ENCODE results near the gene VAMP1. TPM values are rescaled to one million over a fixed set of nuclear protein-coding genes. Genes with fewer than 3 reads are reported as not detected.

Gene VAMP1
- total RNA-seq, 1 donor from 2014 or later = 32.9 TPM

DNA sequence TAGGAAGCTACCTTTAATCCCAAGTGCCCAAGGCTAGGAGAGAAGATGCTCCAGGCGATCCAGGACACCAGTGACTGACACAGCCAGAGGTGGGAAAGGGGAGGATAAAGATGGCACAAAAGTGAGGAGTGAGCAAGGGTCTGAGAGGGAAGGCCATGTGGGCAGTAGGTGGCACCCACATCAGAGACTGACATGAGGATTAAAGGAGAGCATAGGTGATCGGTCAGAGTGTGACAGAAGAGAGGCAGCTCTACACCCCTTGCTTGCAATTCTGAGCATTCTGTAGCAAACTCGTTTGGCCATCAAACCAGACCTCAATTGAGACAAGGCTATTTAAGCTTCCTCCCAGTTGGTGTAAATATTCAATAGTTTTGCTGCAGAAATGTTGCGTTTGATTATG lies 26.4 kb downstream of the VAMP1 start:
- Mint-ChIP-seq H3K27me3 (no peaks in the 10 kb centered on the region), H3K4me1 (peaks cover 69% of the 10 kb centered on the region), H3K9me3 (no peaks in the 10 kb centered on the region), H3K36me3 (ENCODE audit: low read depth) (peaks cover 15% of the 10 kb centered on the region), H3K4me3 (peak overlapping the region; percentile 84), H3K27ac (peak overlapping the region; percentile 92)
- no peak for ATAC-seq (ENCODE audit: low read depth)
- no peak for TF ChIP-seq CTCF (IDR thresholded peaks at IDR 0.05)
- no peak for DNase-seq
- intact Hi-C loops (cut with micrococcal nuclease) = no loop called here
- CTCF ChIA-PET = interaction anchor here (0.7 to 3.7 kb wide), 7 partner anchors 15 to 95 kb away, joined by 3 to 22 read pairs (median 3); no protein-coding TSS in a partner anchor
- POLR2A ChIA-PET = interaction anchor here (0.6 to 7.8 kb wide), 12 partner anchors 8 to 424 kb away, joined by 3 to 144 read pairs (median 16); partner anchors contain the start of genes GAPDH, MRPL51, NOP2 and TAPBPL

DNA sequence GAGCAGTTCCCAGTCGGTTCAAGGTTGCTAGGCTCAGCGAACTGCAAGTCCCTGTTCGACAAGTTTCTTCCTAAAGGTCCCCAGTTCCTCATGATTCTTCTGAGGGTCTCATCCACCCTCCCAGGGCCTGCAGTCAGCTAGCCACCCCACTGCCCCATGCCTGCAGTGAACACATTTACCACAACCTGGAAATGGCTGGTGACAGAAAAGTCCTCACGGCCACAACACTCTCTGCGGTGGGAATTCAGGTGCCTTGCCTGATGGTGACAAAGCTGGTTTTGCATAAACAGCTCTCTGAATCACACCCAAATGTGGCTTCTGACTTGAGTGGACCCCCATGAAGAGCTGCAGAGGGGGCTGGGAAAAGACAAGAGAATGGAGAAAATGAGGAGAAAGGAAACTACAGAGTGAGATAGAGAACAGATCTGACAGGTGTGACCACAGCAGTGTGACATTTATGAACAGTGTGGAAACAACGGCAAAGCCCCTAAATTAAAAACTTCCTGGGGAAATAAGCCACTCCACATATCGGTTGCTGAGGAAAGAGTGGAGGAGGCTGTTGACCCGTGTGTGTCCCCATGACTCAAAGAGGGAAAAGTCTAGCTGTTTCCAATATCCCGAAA lies 27.0 kb downstream of the VAMP1 start:
- peaks cover 69% of the 10 kb centered on the region for H3K4me1 Mint-ChIP-seq
- no peak for DNase-seq
- peaks cover 15% of the 10 kb centered on the region for H3K36me3 Mint-ChIP-seq (ENCODE audit: low read depth)
- TF ChIP-seq CTCF (IDR thresholded peaks at IDR 0.05) = no peak
- H3K27me3 Mint-ChIP-seq = no peaks in the 10 kb centered on the region
- ChIA-PET CTCF (interaction anchor here (0.7 to 3.7 kb wide), 7 partner anchors 16 to 96 kb away, joined by 3 to 22 read pairs (median 3); no protein-coding TSS in a partner anchor), POLR2A (interaction anchor here (0.6 to 7.8 kb wide), 12 partner anchors 9 to 424 kb away, joined by 3 to 144 read pairs (median 16); partner anchors contain the start of genes GAPDH, MRPL51, NOP2 and TAPBPL)
- H3K4me3 Mint-ChIP-seq = peak overlapping the region; percentile 84
- H3K9me3 Mint-ChIP-seq = no peaks in the 10 kb centered on the region
- peak; percentile 49 for ATAC-seq (ENCODE audit: low read depth)
- intact Hi-C loops (cut with micrococcal nuclease) = loop anchor here (1.0 kb wide), 2 partner anchors 8 to 16 kb away; no protein-coding TSS in a partner anchor
- peak overlapping the region; percentile 92 for H3K27ac Mint-ChIP-seq

GRCh38 chr12:6442836-6443235 lies 27.6 kb downstream of the VAMP1 start:
- Mint-ChIP-seq H3K4me3 (peak overlapping the region; percentile 84), H3K4me1 (peaks cover 65% of the 10 kb centered on the region), H3K27me3 (no peaks in the 10 kb centered on the region), H3K36me3 (ENCODE audit: low read depth) (peaks cover 12% of the 10 kb centered on the region), H3K9me3 (no peaks in the 10 kb centered on the region), H3K27ac (peak overlapping the region; percentile 92)
- no peak for TF ChIP-seq CTCF (IDR thresholded peaks at IDR 0.05)
- CTCF ChIA-PET = interaction anchor here (1.3 to 3.7 kb wide), 3 partner anchors 17 to 96 kb away, joined by 4 to 22 read pairs (median 13); no protein-coding TSS in a partner anchor
- ATAC-seq (ENCODE audit: low read depth) = no peak
- intact Hi-C loops (cut with micrococcal nuclease) = loop anchor here (1.0 kb wide), 2 partner anchors 8 to 16 kb away; no protein-coding TSS in a partner anchor
- no peak for DNase-seq
- POLR2A ChIA-PET = interaction anchor here (0.6 to 7.8 kb wide), 11 partner anchors 9 to 409 kb away, joined by 3 to 144 read pairs (median 17); partner anchors contain the start of genes GAPDH, MRPL51, NOP2 and TAPBPL

GRCh38 chr12:6440391-6440790 lies 30.1 kb downstream of the VAMP1 start:
- no peak overlapping the region for H3K27ac Mint-ChIP-seq
- intact Hi-C loops (cut with micrococcal nuclease) = no loop called here
- peaks cover 40% of the 10 kb centered on the region for H3K4me1 Mint-ChIP-seq
- no peak overlapping the region for H3K4me3 Mint-ChIP-seq
- ChIA-PET POLR2A (interaction anchor here (0.7 to 2.7 kb wide), 3 partner anchors 12 to 31 kb away, joined by 5 to 16 read pairs (median 9); partner anchors contain the start of genes TAPBPL and VAMP1), CTCF (no interaction called here)
- no peak for TF ChIP-seq CTCF (IDR thresholded peaks at IDR 0.05)
- H3K27me3 Mint-ChIP-seq = no peaks in the 10 kb centered on the region
- no peaks in the 10 kb centered on the region for H3K9me3 Mint-ChIP-seq
- H3K36me3 Mint-ChIP-seq (ENCODE audit: low read depth) = peaks cover 4% of the 10 kb centered on the region
- no peak for DNase-seq
- ATAC-seq (ENCODE audit: low read depth) = no peak

DNA sequence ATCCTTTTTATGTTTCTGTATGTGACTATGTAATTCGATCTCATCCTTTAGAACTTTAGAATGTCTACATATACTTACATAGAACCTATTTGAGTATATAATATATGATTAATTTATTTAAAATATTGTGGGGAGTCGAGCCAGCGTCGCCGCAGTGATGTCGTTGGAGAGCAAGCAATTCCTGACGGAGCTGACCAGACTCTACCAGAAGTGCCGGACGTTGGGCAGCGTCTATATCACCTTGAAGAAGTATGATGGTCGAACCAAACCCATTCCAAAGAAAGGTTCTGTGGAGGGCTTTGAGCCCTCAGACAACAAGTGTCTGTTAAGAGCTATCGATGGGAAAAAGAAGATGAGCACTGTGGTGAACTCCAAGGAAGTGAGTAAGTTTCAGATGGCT lies 32.1 kb downstream of the VAMP1 start:
- ChIA-PET CTCF (interaction anchor here (1.0 to 1.4 kb wide), 2 partner anchors 15 to 27 kb away, joined by 3 to 6 read pairs; no protein-coding TSS in a partner anchor), POLR2A (interaction anchor here (0.7 to 2.7 kb wide), 5 partner anchors 10 to 771 kb away, joined by 3 to 16 read pairs (median 5); partner anchors contain the start of genes TAPBPL and VAMP1)
- Mint-ChIP-seq H3K27ac (no peak overlapping the region), H3K4me3 (no peak overlapping the region), H3K36me3 (ENCODE audit: low read depth) (no peaks in the 10 kb centered on the region), H3K9me3 (no peaks in the 10 kb centered on the region), H3K4me1 (peaks cover 29% of the 10 kb centered on the region), H3K27me3 (no peaks in the 10 kb centered on the region)
- intact Hi-C loops (cut with micrococcal nuclease) = no loop called here
- TF ChIP-seq CTCF (IDR thresholded peaks at IDR 0.05) = no peak
- DNase-seq = no peak
- ATAC-seq (ENCODE audit: low read depth) = no peak
